K562 (cell line): ENCODE data around the gene ZDHHC5. TPM values are rescaled to one million over a fixed set of nuclear protein-coding genes. Genes with fewer than 3 reads are reported as not detected.

ENCODE experiments used
- ATAC-seq: fragments of 200-7000 bp; cut with Tn5 transposase; 3 replicates; pipeline ENCODE4 v1.9.1; 2020; ENCODE audit warnings: moderate library complexity
- BruUV-seq: library from RNA; stranded (reverse); fragments of 400-500 nt; replicated peaks from 2 replicates; lab custom pipeline; 2021; lab: Mats Ljungman, UMichigan
- CTCF ChIA-PET: fragments of 300-600 bp; formaldehyde crosslinking; extraction: SDS; loops from one replicate; lab custom pipeline; 2021; ENCODE audit warnings: low intra/inter-chr PET ratio; lab: Yijun Ruan, JAX
- POLR2A ChIA-PET: fragments of 300-600, 350-650 bp; sonication (Branson Sonifier 250); formaldehyde crosslinking; extraction: SDS; loops from one replicate; lab custom pipeline; 2021; ENCODE audit warnings: antibody characterized with exemption, inconsistent platforms; lab: Yijun Ruan, JAX
- DNase-seq, 4 experiments: peaks; one replicate each; pipeline versions ENCODE4 v3.0.0 to v3.0.0-alpha.2; 2011 to 2018; ENCODE audit warnings: low spot score in 3 of 4, mixed read lengths in 3 of 4; ENCODE audit errors: extremely low read depth in 1 of 4
- FAIRE-seq: peaks from 2 replicates; lab custom pipeline; 2011; peaks lifted over from hg19 to GRCh38; lab: Jason Lieb, UNC
- H2AFZ ChIP-seq: 2 replicates; pipeline ENCODE4 v1.6.0; 2011; ENCODE audit warnings: low read depth, low read length, control low read depth, inconsistent platforms
- H3K27ac ChIP-seq: fragments of 200-600 bp; 3 replicates; pipeline ENCODE4 v1.8.0; 2011; ENCODE audit warnings: low read depth, mild to moderate bottlenecking, control low read depth, inconsistent platforms, low read length, moderate library complexity, mixed read lengths; ENCODE audit errors: extremely low read depth
- H3K27me3 ChIP-seq, 2 experiments: fragments of 300-600 bp in 1 of 2; 2 replicates in 1 of 2; 3 replicates in 1 of 2; pipeline versions ENCODE4 v1.6.0 to v1.8.0; 2011; ENCODE audit warnings: inconsistent platforms in 2 of 2, low read length in 2 of 2, mild to moderate bottlenecking in 1 of 2, mixed read lengths in 1 of 2, moderate library complexity in 1 of 2; ENCODE audit not compliant: control insufficient read depth in 2 of 2, insufficient read depth in 2 of 2
- H3K36me3 ChIP-seq: fragments of 300-600 bp; 3 replicates; pipeline ENCODE4 v1.8.0; 2011; ENCODE audit warnings: mild to moderate bottlenecking, low read length, inconsistent platforms; ENCODE audit not compliant: control insufficient read depth, insufficient read depth
- H3K4me1 ChIP-seq, 2 experiments: fragments of 200-600 bp in 1 of 2; replicated peaks in 1 of 2; 2 replicates in 1 of 2; 3 replicates in 1 of 2; pipeline versions ENCODE4 v1.5.1 to v1.8.0; 2011; ENCODE audit warnings: inconsistent platforms in 2 of 2, low read length in 2 of 2, mild to moderate bottlenecking in 1 of 2, mixed read lengths in 1 of 2, moderate library complexity in 1 of 2; ENCODE audit not compliant: control insufficient read depth in 2 of 2, insufficient read depth in 2 of 2
- H3K4me2 ChIP-seq: 2 replicates; pipeline ENCODE4 v1.6.1; 2011; ENCODE audit warnings: low read length, control low read depth, inconsistent platforms, mixed read lengths; ENCODE audit not compliant: insufficient read depth
- H3K4me3 ChIP-seq: fragments of 200-600 bp; sonication (generic), shearing (Covaris generic); 2 replicates; pipeline ENCODE4 v1.5.1; 2016; ENCODE audit warnings: control low read depth, inconsistent platforms
- H3K79me2 ChIP-seq: fragments of 200-600 bp; 3 replicates; pipeline ENCODE4 v1.8.0; 2011; ENCODE audit warnings: low read length, inconsistent platforms; ENCODE audit not compliant: control insufficient read depth, insufficient read depth
- H3K9ac ChIP-seq, 2 experiments: 2 replicates each; pipeline versions ENCODE4 v1.6.0 to v1.6.1; 2011; ENCODE audit warnings: low read depth in 2 of 2, low read length in 2 of 2, control low read depth in 1 of 2, inconsistent platforms in 1 of 2, mild to moderate bottlenecking in 1 of 2, mixed read lengths in 1 of 2; ENCODE audit not compliant: insufficient read depth in 1 of 2
- H3K9me1 ChIP-seq: one replicate; pipeline ENCODE4 v1.6.0; 2011; ENCODE audit warnings: inconsistent platforms, mild to moderate bottlenecking, low read length, moderate library complexity; ENCODE audit not compliant: control insufficient read depth, insufficient read depth
- H3K9me3 ChIP-seq: replicated peaks from 2 replicates; pipeline ENCODE4 v1.5.1; 2011; ENCODE audit warnings: low read depth, low read length, inconsistent platforms; ENCODE audit not compliant: control insufficient read depth, insufficient read depth
- H4K20me1 ChIP-seq: replicated peaks from 2 replicates; pipeline ENCODE4 v1.6.1; 2011; ENCODE audit warnings: low read length, inconsistent platforms, mixed read lengths; ENCODE audit not compliant: control insufficient read depth, insufficient read depth
- ARID4B ChIP-seq: sonication (generic); formaldehyde crosslinking; IDR thresholded peaks from 2 replicates; pipeline ENCODE4 v1.8.0; 2022; ENCODE audit warnings: mild to moderate bottlenecking, missing genetic modification reagents
- CTBP1 ChIP-seq: fragments of 450-650 bp; IDR thresholded peaks from 2 replicates; pipeline ENCODE4 v1.6.1; 2016; ENCODE audit warnings: borderline replicate concordance
- E2F3 ChIP-seq: fragments of 250-450 bp; sonication (Bioruptor Pico); IDR thresholded peaks from 2 replicates; pipeline ENCODE4 v1.4.0; 2020; ENCODE audit warnings: mild to moderate bottlenecking
- IFI16 ChIP-seq: fragments of 250-450 bp; sonication (Bioruptor Pico); IDR thresholded peaks from 2 replicates; pipeline ENCODE4 v2.1.2; 2022; ENCODE audit warnings: mild to moderate bottlenecking, inconsistent platforms
- KLF1 ChIP-seq: fragments of 450-650 bp; IDR thresholded peaks from 2 replicates; pipeline ENCODE4 v1.6.1; 2016; ENCODE audit warnings: missing genetic modification characterization, missing compliant biosample characterization
- TCF7L2 ChIP-seq: fragments of 150-350 bp; IDR thresholded peaks from 2 replicates; pipeline ENCODE4 v1.6.1; 2016; ENCODE audit warnings: low read depth, mild to moderate bottlenecking, low read length, moderate library complexity
- TFAM ChIP-seq: fragments of 250-450 bp; sonication (Bioruptor Pico); conservative IDR thresholded peaks from 2 replicates; pipeline ENCODE4 v1.5.0; 2021; ENCODE audit warnings: mild to moderate bottlenecking, moderate library complexity
- ZNF12 ChIP-seq: sonication (generic); formaldehyde crosslinking; IDR thresholded peaks from 2 replicates; pipeline ENCODE4 v1.4.0; 2020; ENCODE audit warnings: mild to moderate bottlenecking, missing genetic modification reagents
- WGBS: fragments of 100-300 bp; shearing (Covaris generic); methylation state at CpG from one replicate; pipeline ENCODE4 v1.1.6; 2016; ENCODE audit warnings: low coverage, mixed read lengths; ENCODE audit not compliant: insufficient coverage; ENCODE audit errors: missing lambda C conversion rate; 5-methylcytosine and 5-hydroxymethylcytosine counted together
- in situ Hi-C: fragments of 300-500 bp; cut with MboI; formaldehyde crosslinking; loops from 4 replicates; pipeline ENCODE4 v1.15.0; 2018; ENCODE audit warnings: inconsistent platforms, mixed read lengths
- intact Hi-C: fragments of 100-400 bp; cut with micrococcal nuclease; formaldehyde crosslinking; loops from 2 replicates; pipeline ENCODE4 v1.14.2; 2022
- polyA plus RNA-seq, 8 experiments: library from polyadenylated mRNA; depleted of rRNA in 4 of 8; stranded (reverse) in 5 of 8; unstranded in 3 of 8; fragments of >200 nt; fragmentation: Nextera tagmentation in 2 of 8; fragmentation: Illumina TruSeq in 1 of 8; extraction: Ambion mirVana in 2 of 8; extraction: Trizol in 1 of 8; gene quantifications; 2 replicates each; pipeline versions ENCODE4 v1.2.1 to v1.2.3, GENCODE V29; 2011 to 2014; ENCODE audit warnings: inconsistent platforms in 1 of 8, missing spikeins in 1 of 8
- total RNA-seq, 7 experiments: library from RNA; depleted of rRNA in 6 of 7; stranded (reverse); fragments of >200 nt in 6 of 7; fragmentation: Illumina TruSeq in 2 of 7; extraction: Trizol in 2 of 7; gene quantifications; 2 replicates each; pipeline versions ENCODE4 v1.2.1 to v1.2.3, GENCODE V29; 2011 to 2021; ENCODE audit warnings: low replicate concordance in 1 of 7
- TF ChIP-seq, protein P1 (sequence below): fragments of 450-650 bp; IDR thresholded peaks from one replicate; pipeline ENCODE4 v1.6.1; 2018; ENCODE audit warnings: mild to moderate bottlenecking, moderate library complexity; ENCODE audit not compliant: partially characterized antibody
- TF ChIP-seq, protein P2 (sequence below): fragments of 250-450 bp; sonication (Bioruptor Pico); IDR thresholded peaks from 2 replicates; pipeline ENCODE4 v1.4.0; 2020; ENCODE audit warnings: mild to moderate bottlenecking, moderate library complexity, borderline replicate concordance

The ZDHHC5 gene
- total and polyA plus RNA-seq, 9 of the 15 experiments (the other 6 are each of a cell fraction or from before 2014, with no cell fraction given), result 3.8 to 64.2 (median 35.9) TPM

DNA sequence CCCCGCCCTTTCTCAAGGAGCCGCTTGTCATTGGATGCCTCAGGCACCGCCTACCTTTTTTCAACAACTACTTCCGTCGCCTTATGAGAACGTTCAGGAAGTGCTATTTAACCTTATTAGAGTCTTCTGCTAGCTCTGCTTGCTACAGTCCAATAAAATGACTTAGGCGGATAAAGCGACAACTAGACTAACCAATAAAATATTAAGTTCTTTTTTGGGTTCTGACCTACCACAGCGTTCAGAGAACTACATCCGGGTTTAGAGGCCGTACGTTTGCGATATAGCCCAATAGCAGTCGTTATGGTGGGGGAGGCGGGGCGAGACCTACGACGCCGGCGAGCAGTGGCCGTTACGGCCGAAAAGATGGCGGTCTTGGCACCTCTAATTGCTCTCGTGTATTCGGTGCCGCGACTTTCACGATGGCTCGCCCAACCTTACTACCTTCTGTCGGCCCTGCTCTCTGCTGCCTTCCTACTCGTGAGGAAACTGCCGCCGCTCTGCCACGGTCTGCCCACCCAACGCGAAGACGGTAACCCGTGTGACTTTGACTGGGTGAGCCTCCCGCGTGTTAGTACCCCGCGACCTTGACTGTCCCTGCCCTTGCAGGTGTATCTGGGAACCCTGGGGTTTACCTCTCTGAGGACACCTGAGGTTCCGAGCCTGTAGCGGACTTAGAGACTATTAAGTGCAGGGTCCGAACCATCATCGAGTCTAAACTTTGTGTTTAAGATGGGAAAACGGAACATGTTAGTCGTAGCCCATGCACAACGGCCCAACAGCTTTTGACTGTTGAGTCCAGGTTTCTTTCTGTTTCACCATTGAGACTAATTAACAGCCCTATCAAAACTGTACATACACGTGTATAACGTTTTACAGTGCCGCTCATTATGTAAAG lies 44.6 kb downstream of the ZDHHC5 start, which contains the start of gene TMX2:
Gene TMX2 (plus strand): TSS at position 338 of the 895 bp plus-strand sequence. CDS start 26 bp downstream, at position 364.
- WGBS, result under 1% methylated on average over 53 of the region's 53 CpGs
- Histone ChIP-seq H3K27me3 (no peaks in the 10 kb centered on the region), H3K4me3 (peak within 1 kb of the TSS; percentile 95), H3K79me2 (peaks cover 61% of the 10 kb centered on the region), H3K27ac (peak within 1 kb of the TSS; percentile 99), H2AFZ (peak within 1 kb of the TSS; percentile 91), H4K20me1 (0 out of 2 replicates have a peak, but pooled peaks cover 4% of the 10 kb centered on the region), H3K9me3 (no peaks in the 10 kb centered on the region; the same call in 1 of the 2 replicates), H3K4me2 (peak within 1 kb of the TSS; percentile 98), H3K9ac (peak within 1 kb of the TSS; percentile 99 to 100), H3K4me1 (peaks cover 9% of the 10 kb centered on the region in 2 experiments; a peak in 3 of 5 replicates), H3K36me3 (peaks cover 23% of the 10 kb centered on the region; the same call in 1 of the 3 replicates), H3K9me1 (no peaks in the 10 kb centered on the region)
- in situ Hi-C loops, result no loop called here
- ATAC-seq, result peak; percentile 95
- ChIA-PET CTCF (no interaction called here), POLR2A (interaction anchor here (0.6 to 4.0 kb wide), 14 partner anchors 10 to 372 kb away, joined by 3 to 53 read pairs (median 4); partner anchors contain the start of genes CTNND1 and SELENOH)
- DNase-seq, result peak; percentile 68 to 97 (median 81)
- peak; percentile 98 for FAIRE-seq
- BruUV-seq, result TSS peak; percentile 74
- intact Hi-C loops, result loop anchor here (1.0 to 2.0 kb wide), 2 partner anchors 45 to 88 kb away; no protein-coding TSS in a partner anchor
- no peak for TF ChIP-seq CTBP1
- TF ChIP-seq, protein P1, sequence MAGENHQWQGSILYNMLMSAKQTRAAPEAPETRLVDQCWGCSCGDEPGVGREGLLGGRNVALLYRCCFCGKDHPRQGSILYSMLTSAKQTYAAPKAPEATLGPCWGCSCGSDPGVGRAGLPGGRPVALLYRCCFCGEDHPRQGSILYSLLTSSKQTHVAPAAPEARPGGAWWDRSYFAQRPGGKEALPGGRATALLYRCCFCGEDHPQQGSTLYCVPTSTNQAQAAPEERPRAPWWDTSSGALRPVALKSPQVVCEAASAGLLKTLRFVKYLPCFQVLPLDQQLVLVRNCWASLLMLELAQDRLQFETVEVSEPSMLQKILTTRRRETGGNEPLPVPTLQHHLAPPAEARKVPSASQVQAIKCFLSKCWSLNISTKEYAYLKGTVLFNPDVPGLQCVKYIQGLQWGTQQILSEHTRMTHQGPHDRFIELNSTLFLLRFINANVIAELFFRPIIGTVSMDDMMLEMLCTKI, result no peak
- TF ChIP-seq E2F3, result no peak
- TF ChIP-seq, protein P2, sequence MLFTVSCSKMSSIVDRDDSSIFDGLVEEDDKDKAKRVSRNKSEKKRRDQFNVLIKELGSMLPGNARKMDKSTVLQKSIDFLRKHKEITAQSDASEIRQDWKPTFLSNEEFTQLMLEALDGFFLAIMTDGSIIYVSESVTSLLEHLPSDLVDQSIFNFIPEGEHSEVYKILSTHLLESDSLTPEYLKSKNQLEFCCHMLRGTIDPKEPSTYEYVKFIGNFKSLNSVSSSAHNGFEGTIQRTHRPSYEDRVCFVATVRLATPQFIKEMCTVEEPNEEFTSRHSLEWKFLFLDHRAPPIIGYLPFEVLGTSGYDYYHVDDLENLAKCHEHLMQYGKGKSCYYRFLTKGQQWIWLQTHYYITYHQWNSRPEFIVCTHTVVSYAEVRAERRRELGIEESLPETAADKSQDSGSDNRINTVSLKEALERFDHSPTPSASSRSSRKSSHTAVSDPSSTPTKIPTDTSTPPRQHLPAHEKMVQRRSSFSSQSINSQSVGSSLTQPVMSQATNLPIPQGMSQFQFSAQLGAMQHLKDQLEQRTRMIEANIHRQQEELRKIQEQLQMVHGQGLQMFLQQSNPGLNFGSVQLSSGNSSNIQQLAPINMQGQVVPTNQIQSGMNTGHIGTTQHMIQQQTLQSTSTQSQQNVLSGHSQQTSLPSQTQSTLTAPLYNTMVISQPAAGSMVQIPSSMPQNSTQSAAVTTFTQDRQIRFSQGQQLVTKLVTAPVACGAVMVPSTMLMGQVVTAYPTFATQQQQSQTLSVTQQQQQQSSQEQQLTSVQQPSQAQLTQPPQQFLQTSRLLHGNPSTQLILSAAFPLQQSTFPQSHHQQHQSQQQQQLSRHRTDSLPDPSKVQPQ, result no peak
- no peak for TF ChIP-seq TFAM (CRISPR knock-in tag)
- TF ChIP-seq TCF7L2, result no peak
- no peak for TF ChIP-seq KLF1
- TF ChIP-seq IFI16, result no peak
- no peak for TF ChIP-seq ZNF12 (CRISPR knock-in tag)
- 0 out of 2 replicates have a peak, but pooled peaks have one; percentile 7 for TF ChIP-seq ARID4B (CRISPR knock-in tag)
